ENCODE measurements around the gene ST3GAL6. TPM values are rescaled to one million over a fixed set of nuclear protein-coding genes. Genes with fewer than 3 reads are reported as not detected.
A peak's percentile ranks its signal among the peaks of the same experiment; 100 is the strongest.

Gene ST3GAL6
- polyA plus RNA-seq, 3 donors: 21.0 to 49.5 (median 22.8) TPM

DNA sequence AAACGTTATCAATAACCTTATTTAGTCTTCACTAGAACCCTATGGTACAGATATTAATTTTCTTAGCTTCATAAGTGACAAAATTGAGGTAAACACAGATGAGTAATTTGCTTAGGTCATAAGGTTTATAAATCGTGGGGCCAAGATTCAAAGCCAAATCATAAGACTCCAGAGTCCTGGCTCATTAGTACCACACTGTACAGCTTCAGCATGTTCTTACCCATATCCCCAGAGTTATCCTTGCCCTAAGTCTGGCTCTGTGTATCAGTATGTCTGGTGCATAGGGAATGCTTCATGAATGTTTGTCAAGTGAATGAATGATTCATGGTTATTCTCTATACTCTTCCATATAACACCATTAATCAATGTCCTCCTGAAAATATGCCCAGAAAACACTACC is 45.6 kb upstream of the ST3GAL6 start:
- H4K20me1 ChIP-seq (ENCODE audit: insufficient read depth, low read length): no peaks in the 10 kb centered on the region
- no peak overlapping the region for H2AFZ ChIP-seq (ENCODE audit: insufficient read depth, low read depth, low read length, poor library complexity, severe bottlenecking)
- no peaks in the 10 kb centered on the region for H3K27me3 ChIP-seq (ENCODE audit: control insufficient read depth in 2 of 2, insufficient read depth in 2 of 2, low read length in 2 of 2)
- no CpG with 5 or more reads among the region's 2 CpGs for WGBS (ENCODE audit: insufficient coverage)
- DNase-seq: no peak
- H3K4me3 ChIP-seq (replicated peaks in 1 of 3; ENCODE audit: low read depth in 2 of 3, low read length in 3 of 3): no peak overlapping the region
- intact Hi-C loops (cut with micrococcal nuclease): no loop called here
- TF ChIP-seq, protein P1, sequence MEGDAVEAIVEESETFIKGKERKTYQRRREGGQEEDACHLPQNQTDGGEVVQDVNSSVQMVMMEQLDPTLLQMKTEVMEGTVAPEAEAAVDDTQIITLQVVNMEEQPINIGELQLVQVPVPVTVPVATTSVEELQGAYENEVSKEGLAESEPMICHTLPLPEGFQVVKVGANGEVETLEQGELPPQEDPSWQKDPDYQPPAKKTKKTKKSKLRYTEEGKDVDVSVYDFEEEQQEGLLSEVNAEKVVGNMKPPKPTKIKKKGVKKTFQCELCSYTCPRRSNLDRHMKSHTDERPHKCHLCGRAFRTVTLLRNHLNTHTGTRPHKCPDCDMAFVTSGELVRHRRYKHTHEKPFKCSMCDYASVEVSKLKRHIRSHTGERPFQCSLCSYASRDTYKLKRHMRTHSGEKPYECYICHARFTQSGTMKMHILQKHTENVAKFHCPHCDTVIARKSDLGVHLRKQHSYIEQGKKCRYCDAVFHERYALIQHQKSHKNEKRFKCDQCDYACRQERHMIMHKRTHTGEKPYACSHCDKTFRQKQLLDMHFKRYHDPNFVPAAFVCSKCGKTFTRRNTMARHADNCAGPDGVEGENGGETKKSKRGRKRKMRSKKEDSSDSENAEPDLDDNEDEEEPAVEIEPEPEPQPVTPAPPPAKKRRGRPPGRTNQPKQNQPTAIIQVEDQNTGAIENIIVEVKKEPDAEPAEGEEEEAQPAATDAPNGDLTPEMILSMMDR (IDR thresholded peaks at IDR 0.05): no peak
- no peak overlapping the region for H3K9ac ChIP-seq (ENCODE audit: insufficient read depth, low read length, poor library complexity, severe bottlenecking)
- H3K4me2 ChIP-seq (replicated peaks; ENCODE audit: extremely low read depth, low read length, poor library complexity, severe bottlenecking): no peak overlapping the region
- no peak overlapping the region for H3K4me3 Mint-ChIP-seq
- peaks cover 5% of the 10 kb centered on the region for H3K4me1 Mint-ChIP-seq
- H3K36me3 ChIP-seq (replicated peaks in 1 of 2; ENCODE audit: control insufficient read depth in 1 of 2, insufficient read depth in 2 of 2, low read length in 2 of 2): no peaks in the 10 kb centered on the region
- no peak overlapping the region for H3K27ac Mint-ChIP-seq
- no peak overlapping the region for H3K27ac ChIP-seq (ENCODE audit: low read depth in 1 of 2, low read length in 2 of 2)
- peaks cover 0 to 2% (median 0%) of the 10 kb centered on the region in 7 donors for H3K9me3 Mint-ChIP-seq
- no peaks in the 10 kb centered on the region for H3K36me3 Mint-ChIP-seq
- no peaks in the 10 kb centered on the region for H3K9me3 ChIP-seq (replicated peaks in 1 of 2; ENCODE audit: control insufficient read depth in 1 of 2, insufficient read depth in 1 of 2, low read length in 2 of 2)
- H3K27me3 Mint-ChIP-seq (ENCODE audit: low read depth in 3 of 3): peaks cover 0 to 11% (median 2%) of the 10 kb centered on the region in 3 donors
- H3K4me1 ChIP-seq (ENCODE audit: control insufficient read depth in 1 of 2, insufficient read depth in 2 of 2, low read length in 2 of 2): no peaks in the 10 kb centered on the region
- no peaks in the 10 kb centered on the region for H3K79me2 ChIP-seq (ENCODE audit: insufficient read depth, low read length)

DNA sequence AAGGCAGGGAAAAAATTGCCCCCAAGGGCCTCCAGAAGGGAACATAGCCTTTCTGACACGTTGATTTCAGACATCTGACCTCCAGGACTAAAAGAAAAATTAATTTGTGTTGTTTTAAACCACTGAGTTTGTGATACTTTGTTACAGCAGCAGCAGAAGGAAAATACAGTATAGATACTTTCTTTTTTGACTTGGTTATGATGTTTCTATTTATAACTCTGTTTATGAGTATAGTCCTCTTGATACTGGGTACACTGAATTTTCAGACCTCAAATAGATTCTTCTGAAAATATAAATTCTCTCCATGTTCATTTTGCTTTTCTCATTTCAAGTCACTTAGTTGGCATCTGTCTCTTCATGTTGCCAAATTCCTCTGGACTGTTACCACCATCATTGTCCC is 44.4 kb upstream of the ST3GAL6 start:
- Mint-ChIP-seq H3K4me1 (peaks cover 5% of the 10 kb centered on the region), H3K9me3 (peaks cover 0 to 2% (median 0%) of the 10 kb centered on the region in 7 donors), H3K27me3 (ENCODE audit: low read depth in 3 of 3) (peaks cover 0 to 12% (median 2%) of the 10 kb centered on the region in 3 donors), H3K36me3 (no peaks in the 10 kb centered on the region), H3K4me3 (no peak overlapping the region), H3K27ac (peak overlapping the region in 1 of 7 donors; percentile 0)
- Histone ChIP-seq H4K20me1 (ENCODE audit: insufficient read depth, low read length) (no peaks in the 10 kb centered on the region), H3K4me2 (replicated peaks; ENCODE audit: extremely low read depth, low read length, poor library complexity, severe bottlenecking) (no peak overlapping the region), H3K79me2 (ENCODE audit: insufficient read depth, low read length) (no peaks in the 10 kb centered on the region), H3K27ac (ENCODE audit: low read depth in 1 of 2, low read length in 2 of 2) (no peak overlapping the region), H3K36me3 (replicated peaks in 1 of 2; ENCODE audit: control insufficient read depth in 1 of 2, insufficient read depth in 2 of 2, low read length in 2 of 2) (no peaks in the 10 kb centered on the region), H3K27me3 (ENCODE audit: control insufficient read depth in 2 of 2, insufficient read depth in 2 of 2, low read length in 2 of 2) (no peaks in the 10 kb centered on the region), H3K4me3 (replicated peaks in 1 of 3; ENCODE audit: low read depth in 2 of 3, low read length in 3 of 3) (no peak overlapping the region), H2AFZ (ENCODE audit: insufficient read depth, low read depth, low read length, poor library complexity, severe bottlenecking) (peak overlapping the region; percentile 57), H3K9ac (ENCODE audit: insufficient read depth, low read length, poor library complexity, severe bottlenecking) (no peak overlapping the region), H3K4me1 (ENCODE audit: control insufficient read depth in 1 of 2, insufficient read depth in 2 of 2, low read length in 2 of 2) (no peaks in the 10 kb centered on the region), H3K9me3 (replicated peaks in 1 of 2; ENCODE audit: control insufficient read depth in 1 of 2, insufficient read depth in 1 of 2, low read length in 2 of 2) (no peaks in the 10 kb centered on the region)
- 100% methylated on average over 1 of the region's 1 CpG for WGBS (ENCODE audit: insufficient coverage)
- TF ChIP-seq, protein P1 (IDR thresholded peaks at IDR 0.05): no peak
- no peak for DNase-seq
- intact Hi-C loops (cut with micrococcal nuclease): no loop called here
